DLD1 (cell line): ENCODE results near the gene GET4.
"Not testable (repeated sequence)": the region's sequence is repeated elsewhere in the genome, so short reads cannot be mapped to it uniquely, and the experiment has no call there.

Experiments used
- in situ Hi-C: cut with HindIII; loops from 2 replicates; pipeline ENCODE4 v1.10.0; 2017; ENCODE audit warnings: low sequenced_read_pairs

Gene GET4

GRCh38 chr7:845091-845490 lies 31.3 kb upstream of the GET4 start:
- in situ Hi-C loops = no loop called here

GRCh38 chr7:845731-846130 lies 30.6 kb upstream of the GET4 start:
- in situ Hi-C loops = no loop called here

DNA sequence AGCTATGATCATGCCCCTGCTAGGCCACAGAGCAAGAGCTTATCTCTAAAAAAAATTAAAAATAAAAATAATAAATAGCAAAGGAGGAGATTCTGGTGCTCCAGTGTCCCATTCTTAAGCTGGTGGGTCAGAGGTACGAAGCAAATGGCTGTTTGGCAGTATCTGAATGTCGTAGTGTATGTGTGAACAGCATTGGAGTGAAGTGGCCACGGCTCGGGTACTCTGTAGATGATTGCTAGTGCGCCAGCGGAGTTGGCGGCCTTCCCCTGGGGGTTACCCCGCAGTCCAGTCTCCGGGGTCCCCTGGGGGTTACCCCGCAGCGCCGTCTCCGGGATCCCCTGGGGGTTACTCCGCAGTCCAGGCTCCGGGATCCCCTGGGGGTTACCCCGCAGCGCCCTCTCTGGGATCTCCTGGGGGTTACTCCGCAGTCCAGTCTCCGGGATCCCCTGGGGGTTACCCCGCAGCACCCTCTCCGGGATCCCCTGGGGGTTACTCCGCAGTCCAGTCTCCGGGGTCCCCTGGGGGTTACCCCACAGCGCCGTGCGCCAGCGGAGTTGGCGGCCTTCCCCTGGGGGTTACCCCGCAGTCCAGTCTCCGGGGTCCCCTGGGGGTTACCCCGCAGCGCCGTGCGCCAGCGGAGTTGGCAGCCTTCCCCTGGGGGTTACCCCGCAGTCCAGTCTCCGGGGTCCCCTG lies 29.2 kb upstream of the GET4 start:
- in situ Hi-C loops = not testable (repeated sequence)

GRCh38 chr7:847728-848127 lies 28.6 kb upstream of the GET4 start:
- in situ Hi-C loops = not testable (repeated sequence)

- in situ Hi-C loops = no loop called here
Observed at GRCh38 chr7:849145-849544, 27.2 kb upstream of the GET4 start.

DNA sequence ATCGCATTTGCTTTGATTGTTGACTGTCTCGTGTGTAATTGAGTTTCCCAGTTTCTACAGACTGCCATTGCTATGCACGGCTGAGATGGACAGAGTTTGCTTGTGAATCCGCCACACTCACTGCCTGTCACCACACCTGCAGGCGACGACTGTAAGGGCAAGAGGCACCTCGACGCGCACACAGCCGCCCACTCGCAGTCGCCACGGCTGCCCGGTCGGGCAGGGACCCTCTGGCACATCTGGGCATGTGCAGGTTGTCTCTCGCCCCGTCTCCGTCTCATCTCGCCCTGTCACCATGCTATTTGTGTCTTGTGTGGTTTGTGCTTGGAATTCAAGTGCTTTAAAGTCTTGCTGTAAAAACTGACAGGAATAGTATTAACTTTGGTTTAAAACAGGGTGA lies 26.6 kb upstream of the GET4 start:
- in situ Hi-C loops = no loop called here

- in situ Hi-C loops = no loop called here
Observed at GRCh38 chr7:851204-851603, 25.1 kb upstream of the GET4 start.

DNA sequence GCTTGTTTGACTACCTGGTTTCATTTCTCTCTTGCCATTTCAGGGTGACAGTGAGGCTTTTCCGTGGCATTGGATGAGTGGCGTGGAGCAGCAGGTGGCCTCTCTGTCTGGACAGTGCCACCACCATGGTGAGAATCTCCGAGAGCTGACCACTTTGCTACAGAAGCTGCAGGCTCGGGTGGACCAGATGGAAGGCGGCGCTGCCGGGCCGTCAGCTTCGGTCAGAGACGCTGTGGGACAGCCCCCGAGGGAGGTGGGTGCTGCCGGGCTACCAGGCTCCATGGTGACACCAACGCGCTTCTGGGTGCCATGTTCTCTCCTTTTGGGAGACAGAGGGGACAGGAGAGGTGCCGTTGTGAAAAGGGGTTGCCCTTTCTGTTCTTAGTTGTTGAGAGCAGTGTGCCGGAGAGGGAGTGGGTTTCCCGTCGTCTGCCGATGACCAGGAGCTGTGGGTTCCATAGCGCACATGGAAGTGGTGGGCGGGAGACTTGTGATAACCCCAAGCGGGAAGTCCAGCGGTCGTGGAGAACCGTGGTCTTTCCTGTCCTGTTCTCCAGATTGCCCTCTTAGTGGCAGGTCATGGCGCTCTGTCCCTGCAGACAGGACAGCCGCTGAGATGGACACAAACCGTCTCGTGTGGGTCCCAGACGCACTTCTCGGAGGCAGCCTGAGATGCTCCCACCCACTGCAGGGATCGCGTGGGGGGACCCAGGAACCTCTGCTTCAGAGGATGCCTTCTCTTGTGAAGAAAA lies 22.8 kb upstream of the GET4 start:
- in situ Hi-C loops = no loop called here

GRCh38 chr7:854118-854775 lies 22.1 kb upstream of the GET4 start:
- in situ Hi-C loops = no loop called here

DNA sequence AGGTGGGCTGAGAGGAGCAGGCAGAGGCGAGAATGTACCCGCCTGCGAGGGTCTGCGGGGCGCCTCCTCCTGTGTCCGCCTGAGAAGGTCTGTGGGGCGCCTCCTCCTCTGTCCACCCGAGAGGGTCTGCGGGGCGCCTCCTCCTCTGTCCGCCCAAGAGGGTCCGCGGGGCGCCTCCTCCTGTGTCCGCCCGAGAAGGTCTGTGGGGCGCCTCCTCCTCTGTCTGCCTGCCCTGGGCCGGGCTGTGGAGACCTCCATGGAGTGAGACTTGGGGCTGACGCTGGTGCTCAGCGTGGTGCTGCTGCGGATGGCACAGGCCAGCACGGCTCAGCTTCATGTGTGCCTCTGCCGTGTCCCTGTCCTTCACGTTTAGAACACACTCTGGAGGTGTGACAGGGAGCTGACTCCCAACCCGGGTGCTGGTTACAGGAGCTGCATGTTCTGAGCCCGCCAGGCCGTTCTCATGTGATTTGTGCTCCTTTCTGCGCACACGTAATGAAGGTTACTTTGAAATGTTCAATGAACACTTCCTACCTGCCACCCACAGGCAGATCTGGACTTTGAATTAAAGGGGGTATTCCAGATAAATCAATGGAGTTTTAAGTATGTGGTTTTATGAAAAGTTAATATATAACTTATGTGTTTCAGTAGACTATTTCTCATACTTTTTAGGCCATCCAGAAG lies 20.5 kb upstream of the GET4 start:
- in situ Hi-C loops = no loop called here

DNA sequence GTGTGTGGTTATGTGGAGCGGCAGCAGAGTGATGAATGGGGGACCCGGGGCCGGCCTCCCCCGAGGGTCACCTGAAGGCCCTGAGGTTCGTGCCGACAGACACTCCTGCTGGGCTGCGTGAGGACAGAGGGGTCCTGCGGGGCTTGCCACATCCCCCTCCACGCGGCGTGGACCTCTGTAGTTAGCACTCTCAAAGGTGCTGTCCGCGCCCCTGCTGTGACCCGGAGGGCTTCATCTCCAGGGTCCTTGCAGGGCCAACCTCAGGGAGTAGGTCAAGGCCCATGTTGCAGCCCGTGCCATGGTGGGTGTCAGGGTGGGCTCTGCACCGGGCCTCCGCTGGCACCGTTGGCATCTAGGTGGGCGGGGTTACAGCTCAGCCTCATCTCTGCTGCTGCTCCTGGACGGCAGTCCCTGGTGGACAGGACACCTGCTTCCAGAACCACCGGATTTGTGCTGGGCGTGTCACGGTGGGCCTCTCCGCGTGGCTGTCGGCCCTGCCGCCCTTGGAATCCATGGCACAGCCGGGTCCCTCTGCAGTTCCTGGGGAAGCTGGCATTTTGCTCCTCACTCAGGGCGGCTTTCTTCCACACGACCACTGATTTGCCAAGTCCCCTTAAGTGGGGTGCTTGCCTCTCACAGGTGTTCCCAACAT lies 19.8 kb upstream of the GET4 start:
- in situ Hi-C loops = no loop called here

- in situ Hi-C loops = no loop called here
Observed at GRCh38 chr7:857661-858060, 18.7 kb upstream of the GET4 start.

- in situ Hi-C loops = no loop called here
Observed at GRCh38 chr7:859359-860030, 16.9 kb upstream of the GET4 start.

- in situ Hi-C loops = no loop called here
Observed at GRCh38 chr7:860149-860548, 16.2 kb upstream of the GET4 start.

- in situ Hi-C loops = no loop called here
Observed at GRCh38 chr7:861222-861621, 15.1 kb upstream of the GET4 start.

DNA sequence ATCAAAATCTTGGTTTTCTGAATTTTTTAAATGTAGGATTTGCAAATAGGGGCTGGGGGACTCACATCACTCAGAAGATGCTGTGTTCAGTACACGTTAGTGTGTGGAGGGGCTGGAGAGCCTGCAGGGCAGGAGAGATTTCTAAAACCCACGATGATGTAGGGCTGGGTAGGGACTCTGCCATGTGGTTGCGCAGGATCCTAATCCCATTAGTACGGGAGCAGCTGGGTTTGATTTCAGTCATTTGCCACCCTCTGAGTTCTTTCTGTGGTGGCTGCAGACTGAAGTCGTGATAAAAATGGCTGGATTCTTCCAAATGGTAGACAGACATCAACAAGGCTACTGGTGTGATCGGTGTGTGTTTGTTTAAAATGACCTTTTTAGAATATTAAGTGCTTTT lies 14.2 kb upstream of the GET4 start:
- in situ Hi-C loops = no loop called here

DNA sequence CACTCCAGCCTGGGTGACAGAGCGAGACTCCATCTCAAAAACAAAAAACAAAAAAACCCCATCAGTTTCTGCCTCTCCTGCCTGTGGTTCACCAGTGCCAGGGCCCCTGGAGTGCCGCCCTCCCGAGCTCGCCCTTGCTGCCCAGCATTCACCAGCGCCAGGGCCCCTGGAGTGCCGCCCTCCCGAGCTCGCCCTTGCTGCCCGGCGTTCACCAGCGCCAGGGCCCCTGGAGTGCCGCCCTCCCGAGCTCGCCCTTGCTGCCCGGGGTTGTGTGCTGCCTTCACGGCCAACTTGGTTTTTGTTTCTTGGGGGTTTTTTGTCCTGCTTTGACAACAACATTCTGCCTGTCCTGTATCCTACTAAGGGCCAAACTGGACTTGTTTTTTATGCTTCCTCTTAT lies 13.2 kb upstream of the GET4 start:
- in situ Hi-C loops = no loop called here

DNA sequence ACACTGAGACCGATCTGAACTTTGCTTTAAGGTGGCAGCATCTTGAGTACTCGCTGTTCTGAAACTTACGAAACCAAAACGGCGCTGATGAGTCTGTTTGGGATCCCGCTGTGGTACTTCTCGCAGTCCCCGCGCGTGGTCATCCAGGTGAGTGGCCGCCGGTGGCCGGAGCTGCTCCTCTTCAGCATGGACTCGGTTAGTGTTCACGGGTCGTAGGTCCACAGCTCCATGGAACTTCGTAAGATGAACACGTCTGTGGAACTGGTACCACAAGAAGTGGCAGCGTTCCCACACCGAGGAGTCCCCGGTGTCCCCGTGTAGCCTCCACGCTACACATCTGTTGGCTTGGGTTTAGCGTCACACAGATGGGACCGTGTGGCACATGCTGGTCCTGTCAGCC lies 10.4 kb upstream of the GET4 start:
- in situ Hi-C loops = no loop called here

- in situ Hi-C loops = no loop called here
Observed at GRCh38 chr7:867001-867405, 9.4 kb upstream of the GET4 start.

DNA sequence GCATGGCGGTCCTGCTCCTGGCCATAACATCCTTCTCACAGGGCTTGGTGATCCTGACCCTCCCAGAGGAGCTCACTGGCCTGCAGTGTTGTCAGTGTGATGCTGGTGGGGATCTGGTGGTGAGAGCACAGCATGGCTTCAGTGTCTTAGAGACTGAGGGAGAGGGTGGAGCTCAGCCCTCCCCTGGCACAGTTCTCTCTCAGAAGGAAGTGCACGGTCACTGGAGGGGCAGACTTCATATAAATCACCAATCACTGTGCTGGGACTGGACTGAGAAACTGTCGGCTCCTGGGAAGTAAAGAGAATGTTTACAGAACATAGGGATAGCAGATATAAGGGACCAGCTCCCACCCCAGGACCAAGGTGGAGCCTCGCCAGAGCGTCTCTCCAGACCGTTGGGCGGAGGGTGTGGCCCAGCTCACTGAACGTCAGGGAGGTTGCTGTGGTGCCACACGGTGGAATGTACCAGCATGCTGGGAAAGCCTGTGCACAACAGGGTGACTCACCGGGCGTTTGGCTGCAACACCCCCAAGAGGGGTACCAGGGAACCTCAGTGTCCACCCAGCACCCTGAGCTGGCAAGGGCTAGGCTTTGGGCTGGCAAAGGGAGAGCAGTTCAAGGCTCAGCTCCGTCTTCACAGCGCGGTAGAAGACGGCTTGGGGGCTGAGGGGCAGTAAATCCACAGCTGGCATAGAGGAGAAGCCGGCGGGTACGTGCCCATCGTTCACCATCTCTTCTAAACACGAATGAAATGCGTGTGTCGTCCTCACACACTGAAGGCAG lies 8.8 kb upstream of the GET4 start:
- in situ Hi-C loops = no loop called here
